LNCaP clone FGC (cell line): Measurements from ENCODE around the gene EXOC4.

Experiments
- DNase-seq: peaks from one replicate; pipeline ENCODE4 v3.0.0-alpha.2; 2011; ENCODE audit warnings: low read depth
- H3K4me3 ChIP-seq: 2 replicates; pipeline ENCODE4 v1.5.1; 2011; ENCODE audit warnings: mild to moderate bottlenecking, low read depth, low read length, control low read depth
- CTCF ChIP-seq: IDR thresholded peaks from 2 replicates; pipeline ENCODE4 v1.5.1; 2012; ENCODE audit warnings: mild to moderate bottlenecking; ENCODE audit not compliant: control insufficient read depth, insufficient read depth; ENCODE audit errors: extremely low read depth

Gene EXOC4

GRCh38 chr7:134046594-134047128 is 793.8 kb downstream of the EXOC4 start:
- no peak for TF ChIP-seq CTCF
- DNase-seq = no peak

GRCh38 chr7:134047675-134048074 is 794.8 kb downstream of the EXOC4 start:
- no peak overlapping the region for H3K4me3 ChIP-seq
- no peak for DNase-seq
- TF ChIP-seq CTCF = no peak

More at GRCh38 chr7:134046594-134047128, 793.8 kb downstream of the EXOC4 start:
- H3K4me3 ChIP-seq = no peak overlapping the region

GRCh38 chr7:134048166-134048565 is 795.3 kb downstream of the EXOC4 start:
- no peak overlapping the region for H3K4me3 ChIP-seq
- no peak for DNase-seq
- no peak for TF ChIP-seq CTCF

- H3K4me3 ChIP-seq = no peak overlapping the region
- no peak for TF ChIP-seq CTCF
- DNase-seq = no peak
Observed at GRCh38 chr7:134051020-134051419, 798.1 kb downstream of the EXOC4 start.

GRCh38 chr7:134056816-134057215 is 803.9 kb downstream of the EXOC4 start:
- no peak for TF ChIP-seq CTCF

GRCh38 chr7:134058521-134058920 is 805.6 kb downstream of the EXOC4 start:
- H3K4me3 ChIP-seq = no peak overlapping the region
- no peak for TF ChIP-seq CTCF

More at GRCh38 chr7:134056816-134057215, 803.9 kb downstream of the EXOC4 start:
- H3K4me3 ChIP-seq = no peak overlapping the region
- no peak for DNase-seq

GRCh38 chr7:134058980-134059379 is 806.1 kb downstream of the EXOC4 start:
- H3K4me3 ChIP-seq = no peak overlapping the region
- no peak for TF ChIP-seq CTCF
- no peak for DNase-seq

More at GRCh38 chr7:134058521-134058920, 805.6 kb downstream of the EXOC4 start:
- no peak for DNase-seq
